Thyroid gland (tissue), 4 donors: ENCODE measurements around the gene PCDHGA5.

ENCODE experiments used
- POLR2A ChIP-seq, 2 donors: fragments of 450-650 bp; IDR thresholded peaks; one replicate each; pipeline ENCODE4 v1.6.1; 2017; ENCODE audit warnings: antibody characterized with exemption in 2 of 2, mild to moderate bottlenecking in 2 of 2, moderate library complexity in 1 of 2
- TF ChIP-seq, protein P1 (sequence below), 6 experiments: fragments of 200-600 bp in 3 of 6; fragments of 450-650 bp in 3 of 6; sonication (generic) in 3 of 6; IDR thresholded peaks; one replicate each; pipeline ENCODE4 v1.5.1; 2016 to 2019; ENCODE audit warnings: antibody characterized with exemption in 6 of 6, mild to moderate bottlenecking in 2 of 6, inconsistent platforms in 1 of 6, moderate library complexity in 1 of 6

DNA sequence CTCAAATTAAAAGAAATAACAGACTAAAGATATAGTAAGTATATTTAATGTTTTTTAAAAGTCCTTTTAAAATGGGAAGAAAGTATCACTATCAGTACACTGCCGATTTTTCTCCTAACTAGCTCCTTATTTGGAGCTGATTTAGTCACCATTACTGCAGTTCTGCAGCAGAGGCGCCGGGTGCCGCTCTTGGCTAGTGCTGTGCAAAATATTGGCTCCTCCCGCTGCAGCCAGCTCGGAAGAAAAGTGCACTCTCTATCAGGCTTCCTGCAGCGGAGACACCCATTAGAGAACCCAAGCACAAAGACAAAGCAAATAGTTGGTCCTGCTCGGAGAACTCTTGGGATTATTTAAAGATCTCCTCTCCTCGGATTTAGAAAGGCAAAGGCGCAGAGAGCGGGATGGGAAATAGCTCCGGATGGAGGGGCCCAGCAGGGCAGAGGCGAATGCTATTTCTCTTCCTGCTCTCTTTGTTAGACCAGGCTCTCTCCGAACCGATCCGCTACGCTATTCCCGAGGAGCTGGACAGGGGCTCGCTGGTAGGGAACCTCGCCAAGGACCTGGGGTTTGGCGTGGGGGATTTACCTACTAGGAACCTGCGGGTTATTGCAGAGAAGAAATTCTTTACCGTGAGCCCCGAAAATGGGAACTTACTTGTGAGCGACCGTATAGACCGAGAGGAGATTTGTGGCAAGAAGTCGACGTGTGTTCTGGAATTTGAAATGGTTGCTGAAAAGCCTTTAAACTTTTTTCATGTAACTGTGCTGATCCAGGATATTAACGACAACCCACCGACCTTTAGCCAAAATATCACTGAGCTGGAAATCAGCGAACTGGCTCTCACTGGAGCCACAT lies 6.3 kb downstream of the PCDHGA5 start, which contains the start of gene PCDHGB3:
- no peak for TF ChIP-seq POLR2A (IDR thresholded peaks at IDR 0.05)
- TF ChIP-seq, protein P1, sequence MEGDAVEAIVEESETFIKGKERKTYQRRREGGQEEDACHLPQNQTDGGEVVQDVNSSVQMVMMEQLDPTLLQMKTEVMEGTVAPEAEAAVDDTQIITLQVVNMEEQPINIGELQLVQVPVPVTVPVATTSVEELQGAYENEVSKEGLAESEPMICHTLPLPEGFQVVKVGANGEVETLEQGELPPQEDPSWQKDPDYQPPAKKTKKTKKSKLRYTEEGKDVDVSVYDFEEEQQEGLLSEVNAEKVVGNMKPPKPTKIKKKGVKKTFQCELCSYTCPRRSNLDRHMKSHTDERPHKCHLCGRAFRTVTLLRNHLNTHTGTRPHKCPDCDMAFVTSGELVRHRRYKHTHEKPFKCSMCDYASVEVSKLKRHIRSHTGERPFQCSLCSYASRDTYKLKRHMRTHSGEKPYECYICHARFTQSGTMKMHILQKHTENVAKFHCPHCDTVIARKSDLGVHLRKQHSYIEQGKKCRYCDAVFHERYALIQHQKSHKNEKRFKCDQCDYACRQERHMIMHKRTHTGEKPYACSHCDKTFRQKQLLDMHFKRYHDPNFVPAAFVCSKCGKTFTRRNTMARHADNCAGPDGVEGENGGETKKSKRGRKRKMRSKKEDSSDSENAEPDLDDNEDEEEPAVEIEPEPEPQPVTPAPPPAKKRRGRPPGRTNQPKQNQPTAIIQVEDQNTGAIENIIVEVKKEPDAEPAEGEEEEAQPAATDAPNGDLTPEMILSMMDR (IDR thresholded peaks at IDR 0.05): peak in 3 of 6 experiments; percentile 31 to 46 (median 36)
